Measurements from ENCODE around the gene TDRD15.

The TDRD15 gene

GRCh38 chr2:21175895-21176646 lies 52.3 kb downstream of the TDRD15 start:
- Histone ChIP-seq H3K9me3 (ENCODE audit: control insufficient read depth in 1 of 2, low read length in 2 of 2) (no peaks in the 10 kb centered on the region), H3K4me3 (ENCODE audit: low read depth in 1 of 2, low read length in 2 of 2) (no peak overlapping the region), H3K36me3 (ENCODE audit: control insufficient read depth in 1 of 2, insufficient read depth in 2 of 2, low read length in 2 of 2) (no peaks in the 10 kb centered on the region), H3K27me3 (ENCODE audit: control insufficient read depth in 1 of 2, insufficient read depth in 2 of 2, low read length in 2 of 2) (no peaks in the 10 kb centered on the region), H3K4me1 (ENCODE audit: control insufficient read depth in 1 of 2, insufficient read depth in 2 of 2, low read length in 2 of 2) (no peaks in the 10 kb centered on the region), H3K9ac (ENCODE audit: low read depth in 1 of 2, low read length in 2 of 2) (no peak overlapping the region), H3K27ac (ENCODE audit: low read depth, low read length) (no peak overlapping the region)

GRCh38 chr2:21181957-21182356 lies 58.2 kb downstream of the TDRD15 start:
- H3K4me1 ChIP-seq (ENCODE audit: control insufficient read depth in 1 of 2, insufficient read depth in 2 of 2, low read length in 2 of 2) = no peaks in the 10 kb centered on the region
- H3K9me3 ChIP-seq (ENCODE audit: control insufficient read depth in 1 of 2, low read length in 2 of 2) = no peaks in the 10 kb centered on the region
- no peak overlapping the region for H3K27ac ChIP-seq (ENCODE audit: low read depth, low read length)
- H3K36me3 ChIP-seq (ENCODE audit: control insufficient read depth in 1 of 2, insufficient read depth in 2 of 2, low read length in 2 of 2) = no peaks in the 10 kb centered on the region
- H3K4me3 ChIP-seq (ENCODE audit: low read depth in 1 of 2, low read length in 2 of 2) = no peak overlapping the region
- no peaks in the 10 kb centered on the region for H3K27me3 ChIP-seq (ENCODE audit: control insufficient read depth in 1 of 2, insufficient read depth in 2 of 2, low read length in 2 of 2)
- H3K9ac ChIP-seq (ENCODE audit: low read depth in 1 of 2, low read length in 2 of 2) = no peak overlapping the region

- no peak overlapping the region for H3K4me3 ChIP-seq (ENCODE audit: low read depth in 1 of 2, low read length in 2 of 2)
- H3K27ac ChIP-seq (ENCODE audit: low read depth, low read length) = no peak overlapping the region
- H3K9ac ChIP-seq (ENCODE audit: low read depth in 1 of 2, low read length in 2 of 2) = no peak overlapping the region
- no peaks in the 10 kb centered on the region for H3K27me3 ChIP-seq (ENCODE audit: control insufficient read depth in 1 of 2, insufficient read depth in 2 of 2, low read length in 2 of 2)
- H3K36me3 ChIP-seq (ENCODE audit: control insufficient read depth in 1 of 2, insufficient read depth in 2 of 2, low read length in 2 of 2) = no peaks in the 10 kb centered on the region
- no peaks in the 10 kb centered on the region for H3K9me3 ChIP-seq (ENCODE audit: control insufficient read depth in 1 of 2, low read length in 2 of 2)
- H3K4me1 ChIP-seq (ENCODE audit: control insufficient read depth in 1 of 2, insufficient read depth in 2 of 2, low read length in 2 of 2) = no peaks in the 10 kb centered on the region
These were observed 59.5 kb downstream of the TDRD15 start for GRCh38 chr2:21183306-21183705.

- Histone ChIP-seq H3K27ac (ENCODE audit: low read depth, low read length) (no peak overlapping the region), H3K27me3 (ENCODE audit: control insufficient read depth in 1 of 2, insufficient read depth in 2 of 2, low read length in 2 of 2) (no peaks in the 10 kb centered on the region), H3K9me3 (ENCODE audit: control insufficient read depth in 1 of 2, low read length in 2 of 2) (no peaks in the 10 kb centered on the region), H3K36me3 (ENCODE audit: control insufficient read depth in 1 of 2, insufficient read depth in 2 of 2, low read length in 2 of 2) (no peaks in the 10 kb centered on the region), H3K4me1 (ENCODE audit: control insufficient read depth in 1 of 2, insufficient read depth in 2 of 2, low read length in 2 of 2) (no peaks in the 10 kb centered on the region), H3K4me3 (ENCODE audit: low read depth in 1 of 2, low read length in 2 of 2) (no peak overlapping the region), H3K9ac (ENCODE audit: low read depth in 1 of 2, low read length in 2 of 2) (no peak overlapping the region)
These were observed 60.0 kb downstream of the TDRD15 start for GRCh38 chr2:21183726-21184125.

DNA sequence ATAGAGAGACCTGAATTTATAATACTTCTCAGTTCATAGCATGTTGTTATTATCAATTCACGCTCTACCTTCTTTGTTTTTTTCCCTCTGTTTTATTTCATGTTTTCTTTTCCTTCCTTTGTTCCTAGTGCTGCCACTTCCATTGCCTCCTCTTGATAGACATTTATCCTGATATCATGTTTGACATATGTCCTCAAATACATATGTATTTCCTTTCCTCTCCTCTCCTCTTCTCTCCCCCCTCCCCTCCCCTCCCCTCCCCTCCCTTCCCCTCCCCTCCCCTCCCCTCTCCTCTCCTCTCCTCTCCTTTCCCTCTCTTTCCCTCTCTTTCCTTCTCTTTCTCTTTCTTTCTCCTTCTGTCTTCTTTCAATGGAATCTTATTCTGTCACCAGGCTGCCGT lies 67.8 kb downstream of the TDRD15 start:
- Histone ChIP-seq H3K4me3 (ENCODE audit: low read depth in 1 of 2, low read length in 2 of 2) (no peak overlapping the region), H3K36me3 (ENCODE audit: control insufficient read depth in 1 of 2, insufficient read depth in 2 of 2, low read length in 2 of 2) (no peaks in the 10 kb centered on the region), H3K27ac (ENCODE audit: low read depth, low read length) (no peak overlapping the region), H3K9me3 (ENCODE audit: control insufficient read depth in 1 of 2, low read length in 2 of 2) (no peaks in the 10 kb centered on the region), H3K9ac (ENCODE audit: low read depth in 1 of 2, low read length in 2 of 2) (no peak overlapping the region), H3K27me3 (ENCODE audit: control insufficient read depth in 1 of 2, insufficient read depth in 2 of 2, low read length in 2 of 2) (no peaks in the 10 kb centered on the region), H3K4me1 (ENCODE audit: control insufficient read depth in 1 of 2, insufficient read depth in 2 of 2, low read length in 2 of 2) (no peaks in the 10 kb centered on the region)

All from duodenal mucosa (tissue), 2 donors.